Lower lobe of right lung (tissue), 2 donors: ENCODE measurements around the gene ITPRIPL2. TPM values are rescaled to one million over a fixed set of nuclear protein-coding genes. Genes with fewer than 3 reads are reported as not detected.

Experiments used
- ATAC-seq, 2 donors: fragments of 200-7000 bp; cut with Tn5 transposase; one replicate each; pipeline ENCODE4 v1.9.1; 2020 to 2022; ENCODE audit warnings: mild to moderate bottlenecking in 2 of 2, moderate library complexity in 2 of 2
- DNase-seq: peaks from one replicate; pipeline ENCODE4 v3.0.0-alpha.2; 2020
- H3K27ac ChIP-seq: fragments of 200-600 bp; one replicate; pipeline ENCODE4 v1.8.0; 2022
- H3K27me3 ChIP-seq: fragments of 200-600 bp; one replicate; pipeline ENCODE4 v1.8.0; 2022; ENCODE audit warnings: low read depth
- H3K36me3 ChIP-seq: fragments of 200-600 bp; one replicate; pipeline ENCODE4 v1.8.0; 2022; ENCODE audit warnings: mild to moderate bottlenecking
- H3K4me1 ChIP-seq: fragments of 200-600 bp; one replicate; pipeline ENCODE4 v1.8.0; 2022
- H3K4me3 ChIP-seq: fragments of 200-600 bp; one replicate; pipeline ENCODE4 v1.8.0; 2022; ENCODE audit warnings: mild to moderate bottlenecking
- H3K9me3 ChIP-seq: fragments of 200-600 bp; one replicate; pipeline ENCODE4 v1.8.0; 2022
- intact Hi-C: fragments of 100-400 bp; cut with DNase I; formaldehyde crosslinking; loops from one replicate; pipeline ENCODE4 v1.11.0; 2022
- total RNA-seq: library from RNA; stranded (reverse); fragmentation: NEBNext Ultra II Directional; extraction: Animal tissue kit (Norgen Biotek cat#: 25700); gene quantifications from one replicate; pipeline ENCODE4 v1.2.1, GENCODE V29; 2021
- TF ChIP-seq, protein P1 (sequence below): fragments of 200-600 bp; IDR thresholded peaks from one replicate; pipeline ENCODE4 v1.8.0; 2022; ENCODE audit warnings: antibody characterized with exemption, mild to moderate bottlenecking
- donor health status: DM: no; HTN: yes; CAD: no; lungs with severe emphysema.

Gene ITPRIPL2
- total RNA-seq, 1 donor from 2014 or later = 60.7 TPM

DNA sequence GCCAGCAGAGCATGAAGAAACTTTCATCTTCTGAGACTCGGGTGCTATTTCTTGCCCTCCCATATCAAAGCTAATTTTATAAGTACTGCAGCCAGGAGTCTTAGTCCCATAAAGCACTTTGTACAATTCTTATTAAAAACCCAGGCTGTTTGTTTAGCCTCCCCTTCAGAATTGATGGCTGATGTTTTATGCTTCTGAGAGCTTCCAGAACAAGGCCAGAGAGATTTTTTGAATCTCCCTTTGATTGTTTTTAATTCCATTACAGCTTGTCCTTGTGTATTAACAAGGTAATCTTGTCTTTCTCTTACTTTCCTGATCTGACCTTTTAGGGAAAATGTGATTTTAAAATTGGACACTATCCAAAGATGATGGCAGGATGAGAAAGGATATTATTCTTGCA lies 30.1 kb upstream of the ITPRIPL2 start:
- intact Hi-C loops = loop anchor here (10.0 kb wide), 2 partner anchors 81 to 291 kb away; partner anchors contain the start of gene SYT17

DNA sequence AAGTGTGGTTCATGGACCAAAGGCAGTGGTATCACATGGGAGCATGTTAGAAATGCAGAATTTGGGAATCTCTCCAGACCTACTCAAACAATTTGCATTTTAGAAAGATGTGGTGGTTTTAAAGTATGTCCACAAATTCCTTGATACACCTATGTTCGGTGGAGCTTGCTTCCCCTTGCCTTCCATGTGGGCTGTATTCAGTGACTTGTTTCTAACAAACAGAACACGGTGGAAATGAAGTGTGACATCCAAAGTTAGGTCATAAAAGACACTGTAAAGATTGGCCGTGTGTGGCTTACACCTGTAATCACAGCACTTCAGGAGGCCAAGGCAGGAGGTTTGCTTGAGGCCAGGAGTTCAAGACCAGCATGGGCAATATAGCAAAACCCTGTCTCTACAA lies 29.6 kb upstream of the ITPRIPL2 start:
- Histone ChIP-seq H3K4me3 (no peak overlapping the region), H3K4me1 (peaks cover 14% of the 10 kb centered on the region), H3K36me3 (peaks cover 15% of the 10 kb centered on the region), H3K27me3 (no peaks in the 10 kb centered on the region), H3K27ac (no peak overlapping the region), H3K9me3 (no peaks in the 10 kb centered on the region)
- intact Hi-C loops = loop anchor here (10.0 kb wide), 2 partner anchors 81 to 291 kb away; partner anchors contain the start of gene SYT17
- DNase-seq (no peak), ATAC-seq (no peak)
- TF ChIP-seq, protein P1, sequence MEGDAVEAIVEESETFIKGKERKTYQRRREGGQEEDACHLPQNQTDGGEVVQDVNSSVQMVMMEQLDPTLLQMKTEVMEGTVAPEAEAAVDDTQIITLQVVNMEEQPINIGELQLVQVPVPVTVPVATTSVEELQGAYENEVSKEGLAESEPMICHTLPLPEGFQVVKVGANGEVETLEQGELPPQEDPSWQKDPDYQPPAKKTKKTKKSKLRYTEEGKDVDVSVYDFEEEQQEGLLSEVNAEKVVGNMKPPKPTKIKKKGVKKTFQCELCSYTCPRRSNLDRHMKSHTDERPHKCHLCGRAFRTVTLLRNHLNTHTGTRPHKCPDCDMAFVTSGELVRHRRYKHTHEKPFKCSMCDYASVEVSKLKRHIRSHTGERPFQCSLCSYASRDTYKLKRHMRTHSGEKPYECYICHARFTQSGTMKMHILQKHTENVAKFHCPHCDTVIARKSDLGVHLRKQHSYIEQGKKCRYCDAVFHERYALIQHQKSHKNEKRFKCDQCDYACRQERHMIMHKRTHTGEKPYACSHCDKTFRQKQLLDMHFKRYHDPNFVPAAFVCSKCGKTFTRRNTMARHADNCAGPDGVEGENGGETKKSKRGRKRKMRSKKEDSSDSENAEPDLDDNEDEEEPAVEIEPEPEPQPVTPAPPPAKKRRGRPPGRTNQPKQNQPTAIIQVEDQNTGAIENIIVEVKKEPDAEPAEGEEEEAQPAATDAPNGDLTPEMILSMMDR = no peak

More for the DNA sequence above, 30.1 kb upstream of the ITPRIPL2 start:
- no peak overlapping the region for H3K4me3 ChIP-seq
- no peak for ATAC-seq
- H3K27ac ChIP-seq = no peak overlapping the region
- DNase-seq = no peak
- TF ChIP-seq, protein P1 = no peak
- peaks cover 14% of the 10 kb centered on the region for H3K4me1 ChIP-seq
- peaks cover 19% of the 10 kb centered on the region for H3K36me3 ChIP-seq
- H3K27me3 ChIP-seq = no peaks in the 10 kb centered on the region
- no peaks in the 10 kb centered on the region for H3K9me3 ChIP-seq

DNA sequence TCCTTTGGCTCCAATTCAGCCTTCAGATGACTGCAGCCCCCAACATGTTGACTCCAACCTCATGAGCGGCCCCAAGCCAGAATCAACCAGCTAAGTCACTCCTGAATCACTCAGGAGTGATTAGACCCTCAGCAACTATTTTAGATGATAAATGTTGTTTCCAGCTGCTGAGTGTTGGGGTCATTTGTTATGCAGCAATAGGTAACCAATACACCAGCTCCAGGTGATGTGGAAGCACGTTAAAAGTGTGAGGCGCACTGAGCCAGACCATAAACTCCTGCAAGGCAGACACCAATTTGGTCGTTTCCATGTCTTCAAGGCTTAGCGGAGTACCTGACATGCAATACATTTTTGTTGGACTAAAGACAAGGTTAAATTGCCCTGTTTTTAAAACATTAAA lies 28.9 kb upstream of the ITPRIPL2 start:
- Histone ChIP-seq H3K27ac (no peak overlapping the region), H3K9me3 (no peaks in the 10 kb centered on the region), H3K4me1 (peaks cover 14% of the 10 kb centered on the region), H3K4me3 (no peak overlapping the region), H3K27me3 (no peaks in the 10 kb centered on the region), H3K36me3 (peaks cover 8% of the 10 kb centered on the region)
- DNase-seq (no peak), ATAC-seq (no peak)
- intact Hi-C loops = loop anchor here (10.0 kb wide), 2 partner anchors 80 to 290 kb away; partner anchors contain the start of gene SYT17
- TF ChIP-seq, protein P1 = no peak

DNA sequence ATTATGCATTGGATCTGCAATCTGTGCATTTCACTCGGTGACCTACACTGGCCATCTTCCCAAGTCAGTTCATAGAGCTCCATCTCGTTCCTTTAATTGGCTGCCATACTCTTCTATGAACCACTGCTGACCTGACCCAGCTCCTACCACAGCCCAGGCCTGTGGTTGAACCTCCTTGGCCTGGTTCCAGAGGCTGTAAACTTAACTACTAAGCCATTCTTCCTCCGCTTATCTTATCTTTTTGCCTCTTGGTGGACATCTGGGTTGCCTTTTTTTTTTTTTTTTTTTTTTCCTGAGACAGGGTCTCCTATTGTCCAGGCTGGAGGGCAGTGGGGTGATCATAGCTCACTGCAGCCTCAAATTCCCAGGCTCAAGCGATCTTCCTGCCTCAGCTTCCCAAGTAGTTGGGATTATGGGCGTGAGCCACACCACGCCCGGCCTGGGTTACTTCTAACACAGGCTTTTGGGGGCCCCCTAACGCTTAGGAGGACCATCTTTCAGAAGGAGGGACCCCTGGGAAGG lies 28.0 kb upstream of the ITPRIPL2 start:
- intact Hi-C loops = loop anchor here (10.0 kb wide), 2 partner anchors 79 to 289 kb away; partner anchors contain the start of gene SYT17
- Histone ChIP-seq H3K9me3 (no peaks in the 10 kb centered on the region), H3K4me1 (peaks cover 14% of the 10 kb centered on the region), H3K4me3 (peak overlapping the region; percentile 53), H3K36me3 (peaks cover 7% of the 10 kb centered on the region), H3K27ac (no peak overlapping the region), H3K27me3 (no peaks in the 10 kb centered on the region)
- ATAC-seq (peak; percentile 2 to 14), DNase-seq (no peak)
- TF ChIP-seq, protein P1 = no peak

DNA sequence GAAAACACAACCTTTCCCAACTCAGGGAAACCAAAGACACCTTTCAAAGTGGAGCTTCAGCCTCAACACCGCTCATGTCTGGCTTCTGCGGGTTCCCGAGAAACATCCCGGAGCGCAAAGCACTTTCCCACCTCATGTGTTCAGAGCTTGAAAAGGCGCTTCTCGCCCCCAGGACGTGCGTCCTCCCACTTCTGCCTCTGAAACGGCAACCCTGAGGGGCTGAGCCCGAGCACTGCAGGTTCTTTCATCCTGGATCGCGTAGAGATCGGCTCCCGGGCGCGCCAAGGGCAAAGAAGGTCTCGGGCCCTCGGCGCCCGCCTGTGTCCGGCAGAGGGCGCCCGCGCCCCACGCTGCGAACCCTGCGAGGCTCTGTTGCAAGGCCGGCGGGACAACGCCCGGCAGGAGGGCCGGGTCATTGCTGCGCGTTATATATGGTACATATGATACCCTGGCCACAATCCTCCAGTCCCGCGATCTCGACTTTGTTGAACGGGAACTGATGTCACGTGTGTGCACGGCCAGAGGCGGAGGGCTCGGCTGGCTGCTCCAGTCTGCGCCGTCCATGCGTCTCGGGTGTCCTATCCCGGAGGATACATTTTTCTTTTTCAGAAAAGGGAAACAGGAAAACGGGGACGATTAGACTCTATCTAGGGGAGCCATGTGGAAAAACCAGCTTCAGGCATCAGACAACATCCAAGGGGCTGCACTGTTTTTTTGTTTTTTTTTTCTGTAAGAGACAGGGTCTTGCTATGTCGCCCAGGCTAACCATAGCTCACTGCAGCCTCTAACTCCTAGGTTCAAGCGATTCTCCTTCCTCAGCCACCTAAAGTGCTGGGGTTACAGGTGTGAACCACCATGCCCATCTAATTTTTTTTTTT lies 27.2 kb upstream of the ITPRIPL2 start:
- Histone ChIP-seq H3K36me3 (peaks cover 7% of the 10 kb centered on the region), H3K27me3 (no peaks in the 10 kb centered on the region), H3K9me3 (no peaks in the 10 kb centered on the region), H3K4me3 (peak overlapping the region; percentile 53), H3K4me1 (peaks cover 14% of the 10 kb centered on the region), H3K27ac (peak overlapping the region; percentile 56)
- intact Hi-C loops = loop anchor here (10.0 kb wide), 2 partner anchors 78 to 288 kb away; partner anchors contain the start of gene SYT17
- TF ChIP-seq, protein P1 = peak; percentile 100
- DNase-seq (peak; percentile 94), ATAC-seq (peak; percentile 99)
